SK-N-SH (cell line): ENCODE measurements around the gene SUMF1. TPM values are rescaled to one million over a fixed set of nuclear protein-coding genes. Genes with fewer than 3 reads are reported as not detected.

ENCODE experiments used
- CTCF ChIA-PET: fragments of 300-600, 350-600 bp; formaldehyde crosslinking; extraction: SDS; loops from one replicate; lab custom pipeline; 2021; lab: Yijun Ruan, JAX
- POLR2A ChIA-PET: fragments of 350-600 bp; sonication (Branson Sonifier 250); formaldehyde crosslinking; extraction: SDS; loops from one replicate; lab custom pipeline; 2020; ENCODE audit warnings: antibody characterized with exemption, inconsistent platforms; lab: Yijun Ruan, JAX
- DNase-seq: peaks from one replicate; pipeline ENCODE4 v3.0.0; 2012
- H2AFZ ChIP-seq: fragments of 200-600 bp; sonication (generic); 2 replicates; pipeline ENCODE4 v1.8.1; 2016; ENCODE audit warnings: antibody characterized with exemption, mild to moderate bottlenecking, low read depth
- H3F3A ChIP-seq: fragments of 200-600 bp; sonication (generic); replicated peaks from 2 replicates; pipeline ENCODE3; 2016; ENCODE audit warnings: antibody characterized with exemption, mild to moderate bottlenecking; ENCODE audit not compliant: insufficient read depth
- H3K27ac ChIP-seq, 2 experiments: fragments of 200-500 bp in 1 of 2; fragments of 200-600 bp in 1 of 2; sonication (Bioruptor generic) in 1 of 2; sonication (generic), shearing (Covaris generic) in 1 of 2; 2 replicates each; pipeline versions ENCODE4 v1.5.1 to v1.6.1; 2014 to 2016; ENCODE audit warnings: low read depth in 2 of 2, inconsistent platforms in 1 of 2, low read length in 1 of 2, mild to moderate bottlenecking in 1 of 2, mixed read lengths in 1 of 2
- H3K27me3 ChIP-seq: fragments of 200-600 bp; sonication (generic), shearing (Covaris generic); 2 replicates; pipeline ENCODE4 v1.6.1; 2016; ENCODE audit warnings: mixed run types; ENCODE audit not compliant: insufficient read depth
- H3K36me3 ChIP-seq, 2 experiments: fragments of 200-500 bp in 1 of 2; fragments of 200-600 bp in 1 of 2; sonication (Bioruptor generic) in 1 of 2; sonication (generic) in 1 of 2; replicated peaks in 1 of 2; 2 replicates each; pipeline versions ENCODE3 to v1.5.1; 2014 to 2016; ENCODE audit warnings: low read length in 1 of 2, mild to moderate bottlenecking in 1 of 2; ENCODE audit not compliant: insufficient read depth in 2 of 2, control insufficient read depth in 1 of 2
- H3K4me1 ChIP-seq, 2 experiments: fragments of 200-500 bp in 1 of 2; fragments of 200-600 bp in 1 of 2; sonication (Bioruptor generic) in 1 of 2; sonication (generic), shearing (Covaris generic) in 1 of 2; 2 replicates each; pipeline versions ENCODE4 v1.5.1 to v1.6.1; 2014 to 2016; ENCODE audit warnings: low read depth in 1 of 2, low read length in 1 of 2, mixed run types in 1 of 2; ENCODE audit not compliant: insufficient read depth in 2 of 2, control insufficient read depth in 1 of 2
- H3K4me2 ChIP-seq: fragments of 200-600 bp; sonication (generic), shearing (Covaris generic); 2 replicates; pipeline ENCODE4 v1.6.1; 2017; ENCODE audit warnings: mixed run types
- H3K4me3 ChIP-seq, 2 experiments: fragments of 200-500 bp in 1 of 2; fragments of 200-600 bp in 1 of 2; sonication (Bioruptor generic) in 1 of 2; sonication (generic), shearing (Covaris generic) in 1 of 2; 2 replicates each; pipeline versions ENCODE4 v1.5.1 to v1.8.1; 2014 to 2016; ENCODE audit warnings: low read depth in 2 of 2, inconsistent platforms in 1 of 2, low read length in 1 of 2, mild to moderate bottlenecking in 1 of 2, mixed read lengths in 1 of 2, moderate library complexity in 1 of 2
- H3K79me2 ChIP-seq: fragments of 200-600 bp; sonication (generic); 2 replicates; pipeline ENCODE4 v1.8.1; 2017; ENCODE audit warnings: mild to moderate bottlenecking; ENCODE audit not compliant: insufficient read depth
- H3K9ac ChIP-seq: fragments of 200-600 bp; sonication (generic); 2 replicates; pipeline ENCODE4 v1.6.1; 2017; ENCODE audit warnings: mixed run types
- H3K9me2 ChIP-seq: fragments of 200-600 bp; sonication (generic); 2 replicates; pipeline ENCODE4 v1.6.1; 2017; ENCODE audit warnings: mixed run types
- H3K9me3 ChIP-seq: fragments of 200-600 bp; sonication (generic); 2 replicates; pipeline ENCODE4 v1.6.1; 2017; ENCODE audit warnings: mixed run types, mild to moderate bottlenecking, moderate library complexity
- H4K20me1 ChIP-seq: fragments of 200-600 bp; sonication (generic); 2 replicates; pipeline ENCODE4 v1.6.1; 2017; ENCODE audit warnings: mild to moderate bottlenecking, mixed run types; ENCODE audit not compliant: insufficient read depth
- CTCF ChIP-seq: fragments of 200-600 bp; sonication (generic); IDR thresholded peaks from 2 replicates; pipeline ENCODE4 v1.6.1; 2017; ENCODE audit warnings: antibody characterized with exemption, mild to moderate bottlenecking, moderate library complexity
- EZH2phosphoT487 ChIP-seq: fragments of 200-600 bp; sonication (generic); IDR thresholded peaks from 2 replicates; pipeline ENCODE4 v1.6.1; 2017; ENCODE audit warnings: low read depth, mixed run types, mild to moderate bottlenecking, antibody characterized with exemption, moderate library complexity, borderline replicate concordance
- FOXJ3 ChIP-seq: sonication (generic); formaldehyde crosslinking; IDR thresholded peaks from 2 replicates; pipeline ENCODE4 v1.5.1; 2020; ENCODE audit warnings: mild to moderate bottlenecking, missing genetic modification reagents
- FOXM1 ChIP-seq: IDR thresholded peaks from 2 replicates; pipeline ENCODE4 v1.4.0; 2012; ENCODE audit warnings: low read depth, mild to moderate bottlenecking
- GATA2 ChIP-seq: sonication (generic); formaldehyde crosslinking; IDR thresholded peaks from 2 replicates; pipeline ENCODE4 v1.5.0; 2020; ENCODE audit warnings: mild to moderate bottlenecking, missing genetic modification reagents
- POLR2AphosphoS5 ChIP-seq: IDR thresholded peaks from 2 replicates; pipeline ENCODE4 v1.6.1; 2012; ENCODE audit warnings: low read depth, low read length
- RAD21 ChIP-seq: IDR thresholded peaks from 2 replicates; pipeline ENCODE4 v1.6.1; 2012; ENCODE audit warnings: mild to moderate bottlenecking, low read length
- RFX5 ChIP-seq: IDR thresholded peaks from 2 replicates; pipeline ENCODE4 v1.6.1; 2012; ENCODE audit warnings: mild to moderate bottlenecking, improper control_type of control experiment, low read length
- RXRA ChIP-seq: IDR thresholded peaks from 2 replicates; pipeline ENCODE4 v1.4.0; 2012; ENCODE audit warnings: low read depth, mild to moderate bottlenecking, borderline replicate concordance
- SMC3 ChIP-seq: IDR thresholded peaks from 2 replicates; pipeline ENCODE4 v1.6.1; 2012; ENCODE audit warnings: low read depth, low read length, improper control_type of control experiment
- TAF1 ChIP-seq: IDR thresholded peaks from 2 replicates; pipeline ENCODE4 v1.6.1; 2012; ENCODE audit warnings: low read depth, mild to moderate bottlenecking, low read length, moderate library complexity, borderline replicate concordance
- USF1 ChIP-seq: IDR thresholded peaks from 2 replicates; pipeline ENCODE4 v1.4.0; 2012; ENCODE audit warnings: low read depth, borderline replicate concordance
- WGBS: methylation state at CpG from one replicate; pipeline ENCODE4 v1.1.6; 2017; ENCODE audit warnings: low lambda C conversion rate; 5-methylcytosine and 5-hydroxymethylcytosine counted together
- polyA plus RNA-seq, 3 experiments: library from polyadenylated mRNA; depleted of rRNA; stranded (reverse); fragments of >200 nt; gene quantifications; 2 replicates each; pipeline ENCODE4 v1.2.3, GENCODE V29; 2012

The SUMF1 gene
- polyA plus RNA-seq, 1 of the 3 experiments (the other 2 are of a cell fraction) = 56.9 TPM

- TF ChIP-seq EZH2phosphoT487 = no peak
- no peak for TF ChIP-seq TAF1
- no peak for TF ChIP-seq RFX5
- no peak for TF ChIP-seq RXRA
Measured at GRCh38 chr3:4351872-4352271, 115.2 kb downstream of the SUMF1 start (continued).

DNA sequence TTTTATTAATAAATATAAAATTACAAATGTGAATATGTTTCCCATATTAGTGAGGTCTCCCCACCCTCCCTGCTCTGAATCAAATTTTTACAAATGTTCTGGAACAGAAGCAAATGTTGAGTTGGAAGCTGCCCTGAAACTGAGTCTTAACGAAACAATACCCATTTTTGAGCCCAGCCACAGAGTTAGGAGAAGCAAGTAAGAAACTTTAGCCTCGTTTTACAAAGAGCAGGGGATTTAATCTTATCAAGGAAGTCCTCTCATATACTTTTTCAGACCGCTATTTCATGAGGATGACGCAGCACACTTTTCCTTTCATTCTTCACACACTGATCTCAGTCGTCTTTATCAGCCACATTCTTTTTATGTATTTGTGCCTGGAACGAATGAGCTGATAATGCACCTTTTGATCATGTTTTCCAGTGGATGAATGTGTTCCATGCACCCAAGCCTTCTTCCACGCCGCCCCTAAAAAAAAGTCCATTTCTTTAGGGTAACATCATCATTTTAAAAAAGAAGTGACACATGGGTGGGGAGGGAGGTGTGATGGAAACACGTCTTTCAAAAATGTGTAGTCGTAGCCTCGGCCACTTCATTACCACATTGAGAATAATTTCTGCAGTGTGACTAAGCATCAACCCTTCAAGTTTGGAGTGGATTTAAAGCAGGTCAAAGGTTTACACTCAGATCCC is 115.8 kb downstream of the SUMF1 start:
- no peaks in the 10 kb centered on the region for H3K9me2 ChIP-seq
- ChIA-PET CTCF (interaction anchor here (0.6 to 5.3 kb wide), 76 partner anchors 8 to 735 kb away, joined by 3 to 117 read pairs (median 4); partner anchors contain the start of genes ITPR1 and SUMF1), POLR2A (interaction anchor here (0.6 to 1.8 kb wide), 4 partner anchors 96 to 172 kb away, joined by 3 to 17 read pairs (median 4); partner anchors contain the start of gene ITPR1)
- H3K4me3 ChIP-seq = no peak overlapping the region
- no peak overlapping the region for H3K9ac ChIP-seq
- DNase-seq = no peak
- no peaks in the 10 kb centered on the region for H4K20me1 ChIP-seq
- no peaks in the 10 kb centered on the region for H3F3A ChIP-seq
- 73% methylated on average over 11 of the region's 11 CpGs for WGBS
- no peaks in the 10 kb centered on the region for H3K79me2 ChIP-seq
- no peaks in the 10 kb centered on the region for H3K36me3 ChIP-seq
- no peak for TF ChIP-seq USF1
- no peak for TF ChIP-seq FOXJ3 (CRISPR knock-in tag)
- no peak for TF ChIP-seq GATA2 (CRISPR knock-in tag)
- TF ChIP-seq FOXM1 = no peak
- TF ChIP-seq EZH2phosphoT487 = no peak
- H3K27ac ChIP-seq = no peak overlapping the region
- no peak overlapping the region for H2AFZ ChIP-seq
- H3K4me1 ChIP-seq = peaks cover 0 to 16% of the 10 kb centered on the region in 2 experiments; a peak in 2 of 4 replicates
- no peaks in the 10 kb centered on the region for H3K27me3 ChIP-seq
- no peaks in the 10 kb centered on the region for H3K9me3 ChIP-seq
- no peak overlapping the region for H3K4me2 ChIP-seq

DNA sequence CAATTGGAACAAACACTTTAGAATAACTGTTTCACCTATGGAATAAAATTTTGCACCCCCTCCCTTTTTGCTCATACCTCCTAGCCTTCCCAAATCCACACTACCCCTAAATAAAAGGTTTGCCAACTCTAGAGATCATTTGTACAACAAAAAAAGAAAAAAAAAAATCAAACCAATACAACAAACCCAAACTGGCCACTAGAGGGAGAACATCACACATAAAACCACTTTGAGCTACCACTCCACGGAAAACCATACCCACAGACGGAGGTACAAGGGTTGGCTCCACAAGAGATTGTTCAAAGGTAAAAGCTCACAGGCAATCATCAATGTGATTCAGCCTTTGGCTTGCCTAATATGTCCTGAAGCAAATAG is 116.3 kb downstream of the SUMF1 start:
- WGBS = 5% methylated on average over 2 of the region's 2 CpGs
- Histone ChIP-seq H3K9me2 (no peaks in the 10 kb centered on the region), H3K4me1 (peaks cover 0 to 11% of the 10 kb centered on the region in 2 experiments; a peak in 2 of 4 replicates), H3K4me2 (no peak overlapping the region), H3F3A (no peaks in the 10 kb centered on the region), H4K20me1 (no peaks in the 10 kb centered on the region), H3K9me3 (no peaks in the 10 kb centered on the region), H3K27me3 (no peaks in the 10 kb centered on the region), H3K4me3 (no peak overlapping the region), H3K79me2 (no peaks in the 10 kb centered on the region), H3K36me3 (no peaks in the 10 kb centered on the region), H3K27ac (no peak overlapping the region), H2AFZ (no peak overlapping the region)
- POLR2A ChIA-PET = interaction anchor here (0.6 to 1.8 kb wide), 6 partner anchors 97 to 283 kb away, joined by 3 to 17 read pairs (median 3); partner anchors contain the start of gene ITPR1
- TF ChIP-seq RAD21 = peak; percentile 95
- TF ChIP-seq SMC3 = peak; percentile 82
- peak; percentile 87 for TF ChIP-seq CTCF
- no peak for TF ChIP-seq POLR2AphosphoS5
- TF ChIP-seq, all 33 proteins: peak for 3
- CTCF ChIA-PET = interaction anchor here (0.6 to 5.3 kb wide), 79 partner anchors 8 to 736 kb away, joined by 3 to 117 read pairs (median 4); partner anchors contain the start of genes ITPR1 and SUMF1
- DNase-seq = peak; percentile 64
- H3K9ac ChIP-seq = no peak overlapping the region
